Measurements from ENCODE around the gene PATJ.
"Not testable (repeated sequence)": the region's sequence is repeated elsewhere in the genome, so short reads cannot be mapped to it uniquely, and the experiment has no call there.

GRCh38 chr1:62182157-62182556, 439.9 kb downstream of the PATJ start:
- TF ChIP-seq, protein P1, sequence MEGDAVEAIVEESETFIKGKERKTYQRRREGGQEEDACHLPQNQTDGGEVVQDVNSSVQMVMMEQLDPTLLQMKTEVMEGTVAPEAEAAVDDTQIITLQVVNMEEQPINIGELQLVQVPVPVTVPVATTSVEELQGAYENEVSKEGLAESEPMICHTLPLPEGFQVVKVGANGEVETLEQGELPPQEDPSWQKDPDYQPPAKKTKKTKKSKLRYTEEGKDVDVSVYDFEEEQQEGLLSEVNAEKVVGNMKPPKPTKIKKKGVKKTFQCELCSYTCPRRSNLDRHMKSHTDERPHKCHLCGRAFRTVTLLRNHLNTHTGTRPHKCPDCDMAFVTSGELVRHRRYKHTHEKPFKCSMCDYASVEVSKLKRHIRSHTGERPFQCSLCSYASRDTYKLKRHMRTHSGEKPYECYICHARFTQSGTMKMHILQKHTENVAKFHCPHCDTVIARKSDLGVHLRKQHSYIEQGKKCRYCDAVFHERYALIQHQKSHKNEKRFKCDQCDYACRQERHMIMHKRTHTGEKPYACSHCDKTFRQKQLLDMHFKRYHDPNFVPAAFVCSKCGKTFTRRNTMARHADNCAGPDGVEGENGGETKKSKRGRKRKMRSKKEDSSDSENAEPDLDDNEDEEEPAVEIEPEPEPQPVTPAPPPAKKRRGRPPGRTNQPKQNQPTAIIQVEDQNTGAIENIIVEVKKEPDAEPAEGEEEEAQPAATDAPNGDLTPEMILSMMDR (IDR thresholded peaks at IDR 0.05; ENCODE audit: poor library complexity, severe bottlenecking) = not testable (repeated sequence)
- not testable (repeated sequence) for TF ChIP-seq SMC3 (conservative IDR thresholded peaks at IDR 0.05; ENCODE audit: poor library complexity); MXI1 (conservative IDR thresholded peaks at IDR 0.05; ENCODE audit: poor library complexity, severe bottlenecking); RAD21 (conservative IDR thresholded peaks at IDR 0.05); TAF1 (IDR thresholded peaks at IDR 0.05; ENCODE audit: low read depth)
- TF ChIP-seq, protein P2, sequence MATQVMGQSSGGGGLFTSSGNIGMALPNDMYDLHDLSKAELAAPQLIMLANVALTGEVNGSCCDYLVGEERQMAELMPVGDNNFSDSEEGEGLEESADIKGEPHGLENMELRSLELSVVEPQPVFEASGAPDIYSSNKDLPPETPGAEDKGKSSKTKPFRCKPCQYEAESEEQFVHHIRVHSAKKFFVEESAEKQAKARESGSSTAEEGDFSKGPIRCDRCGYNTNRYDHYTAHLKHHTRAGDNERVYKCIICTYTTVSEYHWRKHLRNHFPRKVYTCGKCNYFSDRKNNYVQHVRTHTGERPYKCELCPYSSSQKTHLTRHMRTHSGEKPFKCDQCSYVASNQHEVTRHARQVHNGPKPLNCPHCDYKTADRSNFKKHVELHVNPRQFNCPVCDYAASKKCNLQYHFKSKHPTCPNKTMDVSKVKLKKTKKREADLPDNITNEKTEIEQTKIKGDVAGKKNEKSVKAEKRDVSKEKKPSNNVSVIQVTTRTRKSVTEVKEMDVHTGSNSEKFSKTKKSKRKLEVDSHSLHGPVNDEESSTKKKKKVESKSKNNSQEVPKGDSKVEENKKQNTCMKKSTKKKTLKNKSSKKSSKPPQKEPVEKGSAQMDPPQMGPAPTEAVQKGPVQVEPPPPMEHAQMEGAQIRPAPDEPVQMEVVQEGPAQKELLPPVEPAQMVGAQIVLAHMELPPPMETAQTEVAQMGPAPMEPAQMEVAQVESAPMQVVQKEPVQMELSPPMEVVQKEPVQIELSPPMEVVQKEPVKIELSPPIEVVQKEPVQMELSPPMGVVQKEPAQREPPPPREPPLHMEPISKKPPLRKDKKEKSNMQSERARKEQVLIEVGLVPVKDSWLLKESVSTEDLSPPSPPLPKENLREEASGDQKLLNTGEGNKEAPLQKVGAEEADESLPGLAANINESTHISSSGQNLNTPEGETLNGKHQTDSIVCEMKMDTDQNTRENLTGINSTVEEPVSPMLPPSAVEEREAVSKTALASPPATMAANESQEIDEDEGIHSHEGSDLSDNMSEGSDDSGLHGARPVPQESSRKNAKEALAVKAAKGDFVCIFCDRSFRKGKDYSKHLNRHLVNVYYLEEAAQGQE (IDR thresholded peaks at IDR 0.05; ENCODE audit: borderline replicate concordance) = not testable (repeated sequence)

All from neural cell (in vitro differentiated cells).